A549 (cell line): Measurements from ENCODE around the gene YLPM1. TPM values are rescaled to one million over a fixed set of nuclear protein-coding genes. Genes with fewer than 3 reads are reported as not detected.

Source experiments
- ATAC-seq, 2 experiments: fragments of 200-7000 bp in 1 of 2; fragments of >200 bp in 1 of 2; cut with Nextera tagmentation in 1 of 2; cut with Tn5 transposase in 1 of 2; 3 replicates each; pipeline versions ENCODE4 v1.8.0 to v1.9.1; 2018 to 2020; ENCODE audit warnings: mild to moderate bottlenecking in 1 of 2, moderate library complexity in 1 of 2
- CTCF ChIA-PET: fragments of 300-600 bp; sonication (Branson Sonifier 250); formaldehyde crosslinking; extraction: SDS; loops from one replicate; lab custom pipeline; 2021; ENCODE audit warnings: antibody characterized with exemption, inconsistent platforms; lab: Yijun Ruan, JAX
- POLR2A ChIA-PET: fragments of 350-600 bp; formaldehyde crosslinking; extraction: SDS; loops from one replicate; lab custom pipeline; 2021; ENCODE audit warnings: antibody characterized with exemption, inconsistent platforms; lab: Yijun Ruan, JAX
- DNase-seq, 2 experiments: peaks; one replicate each; pipeline versions ENCODE4 v3.0.0 to v3.0.0-alpha.2; 2011 to 2016; ENCODE audit warnings: low read depth in 1 of 2, low spot score in 1 of 2
- FAIRE-seq: peaks from 2 replicates; lab custom pipeline; 2011; peaks lifted over from hg19 to GRCh38; lab: Jason Lieb, UNC
- H3K27ac ChIP-seq, 2 experiments: fragments of >200 bp; sonication (Bioruptor Twin); formaldehyde crosslinking; 3 replicates each; pipeline ENCODE4 v1.5.1; 2016 to 2017
- H3K4me1 ChIP-seq: fragments of >200 bp; sonication (Bioruptor Twin); formaldehyde crosslinking; 3 replicates; pipeline ENCODE4 v1.6.1; 2016
- H3K4me2 ChIP-seq: fragments of >200 bp; sonication (Bioruptor Twin); formaldehyde crosslinking; 3 replicates; pipeline ENCODE4 v1.6.1; 2016
- H3K4me3 ChIP-seq: fragments of >200 bp; sonication (Bioruptor Twin); formaldehyde crosslinking; 3 replicates; pipeline ENCODE4 v1.5.1; 2016
- H3K9me3 ChIP-seq: fragments of >200 bp; sonication (Bioruptor Twin); formaldehyde crosslinking; 3 replicates; pipeline ENCODE4 v1.6.1; 2016
- BCL3 ChIP-seq: fragments of >200 bp; sonication (Bioruptor Twin); formaldehyde crosslinking; IDR thresholded peaks from 3 replicates; pipeline ENCODE4 v1.6.1; 2016
- BHLHE40 ChIP-seq: IDR thresholded peaks from 2 replicates; pipeline ENCODE4 v1.6.1; 2012; ENCODE audit warnings: low read depth, low read length, inconsistent platforms
- CBX2 ChIP-seq: fragments of 200-600 bp; sonication (generic); IDR thresholded peaks from 2 replicates; pipeline ENCODE4 v1.6.1; 2016; ENCODE audit warnings: low read depth, mild to moderate bottlenecking, borderline replicate concordance
- CEBPB ChIP-seq, 2 experiments: fragments of >200 bp in 1 of 2; sonication (Bioruptor Twin) in 1 of 2; formaldehyde crosslinking in 1 of 2; IDR thresholded peaks; 2 replicates each; pipeline ENCODE4 v1.6.1; 2012 to 2016
- CHD2 ChIP-seq: fragments of 150-350 bp; IDR thresholded peaks from 2 replicates; pipeline ENCODE4 v1.6.1; 2014; ENCODE audit warnings: low read length; ENCODE audit not compliant: partially characterized antibody
- CHD4 ChIP-seq: fragments of 200-600 bp; sonication (generic); IDR thresholded peaks from 2 replicates; pipeline ENCODE4 v1.6.1; 2016; ENCODE audit warnings: antibody characterized with exemption, mild to moderate bottlenecking, borderline replicate concordance
- EHMT2 ChIP-seq: fragments of 200-600 bp; sonication (generic); IDR thresholded peaks from 2 replicates; pipeline ENCODE4 v1.6.1; 2016; ENCODE audit warnings: antibody characterized with exemption, low read depth, mild to moderate bottlenecking, moderate library complexity
- ELK1 ChIP-seq: fragments of 150-350 bp; IDR thresholded peaks from 2 replicates; pipeline ENCODE4 v1.6.1; 2014; ENCODE audit warnings: low read depth, mild to moderate bottlenecking, low read length
- FOXS1 ChIP-seq: fragments of 250-450 bp; sonication (Bioruptor Pico); IDR thresholded peaks from 2 replicates; pipeline ENCODE4 v1.5.0; 2020; ENCODE audit warnings: mild to moderate bottlenecking, moderate library complexity
- GATA3 ChIP-seq: IDR thresholded peaks from 2 replicates; pipeline ENCODE4 v1.6.1; 2012; ENCODE audit warnings: borderline replicate concordance
- HDAC2 ChIP-seq: fragments of 200-600 bp; sonication (generic); IDR thresholded peaks from 2 replicates; pipeline ENCODE4 v1.6.1; 2016
- HES2 ChIP-seq: fragments of >200 bp; sonication (Bioruptor Twin); formaldehyde crosslinking; IDR thresholded peaks from 2 replicates; pipeline ENCODE4 v1.6.1; 2016
- HOXA7 ChIP-seq: fragments of 250-450 bp; sonication (Bioruptor Pico); IDR thresholded peaks from 2 replicates; pipeline ENCODE4 v1.5.0; 2020; ENCODE audit warnings: mild to moderate bottlenecking, moderate library complexity
- HOXB13 ChIP-seq: fragments of 250-450 bp; sonication (Bioruptor Pico); IDR thresholded peaks from 2 replicates; pipeline ENCODE4 v1.5.0; 2020; ENCODE audit warnings: low read depth, mild to moderate bottlenecking, moderate library complexity
- JUNB ChIP-seq: fragments of >200 bp; sonication (Bioruptor Twin); formaldehyde crosslinking; IDR thresholded peaks from 2 replicates; pipeline ENCODE4 v1.6.1; 2016
- KDM5A ChIP-seq: fragments of 200-600 bp; sonication (generic); IDR thresholded peaks from 2 replicates; pipeline ENCODE4 v1.6.1; 2016; ENCODE audit warnings: antibody characterized with exemption, mild to moderate bottlenecking
- MAX ChIP-seq: IDR thresholded peaks from 2 replicates; pipeline ENCODE4 v1.6.1; 2012
- MAZ ChIP-seq: fragments of 150-350 bp; IDR thresholded peaks from 2 replicates; pipeline ENCODE4 v1.6.1; 2014; ENCODE audit warnings: antibody characterized with exemption, low read depth, low read length, borderline replicate concordance
- NFE2L2 ChIP-seq: fragments of 150-350 bp; conservative IDR thresholded peaks from 2 replicates; pipeline ENCODE4 v1.6.1; 2014; ENCODE audit warnings: low read length
- RAD21 ChIP-seq, 2 experiments: fragments of >200 bp in 1 of 2; sonication (Bioruptor Twin) in 1 of 2; formaldehyde crosslinking in 1 of 2; IDR thresholded peaks in 1 of 2; conservative IDR thresholded peaks in 1 of 2; 2 replicates in 1 of 2; 3 replicates in 1 of 2; pipeline ENCODE4 v1.6.1; 2012 to 2018; ENCODE audit warnings: inconsistent platforms in 1 of 2
- RCOR1 ChIP-seq: fragments of 150-350 bp; IDR thresholded peaks from 2 replicates; pipeline ENCODE4 v1.6.1; 2014; ENCODE audit warnings: antibody characterized with exemption, low read length, low read depth
- REST ChIP-seq: fragments of 200-600 bp; sonication (generic); IDR thresholded peaks from 2 replicates; pipeline ENCODE4 v1.6.1; 2016; ENCODE audit warnings: antibody characterized with exemption, mild to moderate bottlenecking, moderate library complexity
- ZFP36 ChIP-seq: fragments of 450-650 bp; IDR thresholded peaks from 2 replicates; pipeline ENCODE4 v1.6.1; 2014; ENCODE audit warnings: borderline replicate concordance; ENCODE audit not compliant: partially characterized antibody
- ZSCAN20 ChIP-seq: fragments of 250-450 bp; sonication (Bioruptor Pico); IDR thresholded peaks from 2 replicates; pipeline ENCODE4 v1.8.0; 2022; ENCODE audit warnings: mild to moderate bottlenecking, moderate library complexity
- WGBS: methylation state at CpG from one replicate; pipeline ENCODE4 v1.1.6; 2017; ENCODE audit errors: missing lambda C conversion rate; 5-methylcytosine and 5-hydroxymethylcytosine counted together
- polyA plus RNA-seq, 4 experiments: library from polyadenylated mRNA; depleted of rRNA in 3 of 4; stranded (reverse); fragments of >200 nt; fragmentation: RNase III in 1 of 4; extraction: RNeasy Plus Mini Kit Qiagen cat#74134 plus additional on column Dnase treatment in 1 of 4; gene quantifications; 2 replicates in 3 of 4; 3 replicates in 1 of 4; pipeline ENCODE4 v1.2.3, GENCODE V29; 2011 to 2017

YLPM1 gene
- polyA plus RNA-seq, 2 of the 4 experiments (the other 2 are of a cell fraction): 20.3 to 37.8 TPM

- ATAC-seq: no peak
- H3K9me3 ChIP-seq: no peaks in the 10 kb centered on the region
- TF ChIP-seq HOXB13 (CRISPR knock-in tag) (no peak), JUNB (no peak), CEBPB (IDR thresholded peaks at IDR 0.05) (no peak), BCL3 (no peak), NFE2L2 (no peak), MAZ (no peak), FOXS1 (CRISPR knock-in tag) (no peak), RCOR1 (no peak), GATA3 (no peak), MAX (no peak), HDAC2 (no peak), CHD4 (no peak)
- TF ChIP-seq, all 56 proteins: peak for 0
- Histone ChIP-seq H3K4me1 (no peaks in the 10 kb centered on the region), H3K4me3 (no peak overlapping the region), H3K27ac (no peak overlapping the region), H3K4me2 (no peak overlapping the region)
- no peak for FAIRE-seq
- no peak for DNase-seq
- CTCF ChIA-PET: interaction anchor here (0.9 to 20.9 kb wide), 18 partner anchors 11 to 302 kb away, joined by 3 to 339 read pairs (median 6); partner anchors contain the start of genes DLST, PROX2 and YLPM1
- WGBS: 45% methylated on average over 3 of the region's 3 CpGs
- POLR2A ChIA-PET: interaction anchor here (2.2 kb wide), 1 partner anchor 43 kb away, joined by 9 read pairs; no protein-coding TSS in a partner anchor
These were observed 98.6 kb downstream of the YLPM1 start for GRCh38 chr14:74861734-74862090.

GRCh38 chr14:74863274-74863673 is 100.2 kb downstream of the YLPM1 start:
- Histone ChIP-seq H3K9me3 (no peaks in the 10 kb centered on the region), H3K4me2 (no peak overlapping the region), H3K4me1 (no peaks in the 10 kb centered on the region), H3K27ac (no peak overlapping the region), H3K4me3 (no peak overlapping the region)
- no peak for FAIRE-seq
- ChIA-PET POLR2A (no interaction called here), CTCF (interaction anchor here (0.9 to 20.9 kb wide), 8 partner anchors 9 to 254 kb away, joined by 3 to 339 read pairs (median 5); partner anchors contain the start of genes DLST and PROX2)
- no peak for ATAC-seq
- DNase-seq: no peak
- TF ChIP-seq CBX2: no peak
- TF ChIP-seq CHD4: no peak
- TF ChIP-seq ZSCAN20 (CRISPR knock-in tag): no peak
- 71% methylated on average over 6 of the region's 9 CpGs for WGBS

GRCh38 chr14:74864198-74864597 is 101.1 kb downstream of the YLPM1 start:
- CTCF ChIA-PET: interaction anchor here (0.5 to 20.9 kb wide), 5 partner anchors 12 to 484 kb away, joined by 3 to 339 read pairs (median 148); partner anchors contain the start of genes DLST and PROX2
- DNase-seq: no peak
- ATAC-seq: no peak
- no peak for TF ChIP-seq HOXA7 (CRISPR knock-in tag)
- no peaks in the 10 kb centered on the region for H3K9me3 ChIP-seq
- no peak overlapping the region for H3K4me2 ChIP-seq
- WGBS: 91% methylated on average over 9 of the region's 9 CpGs
- H3K27ac ChIP-seq: no peak overlapping the region
- POLR2A ChIA-PET: no interaction called here
- H3K4me1 ChIP-seq: no peaks in the 10 kb centered on the region
- no peak for FAIRE-seq
- H3K4me3 ChIP-seq: no peak overlapping the region

- FAIRE-seq: no peak
- no peak overlapping the region for H3K27ac ChIP-seq
- DNase-seq: no peak
- H3K4me3 ChIP-seq: no peak overlapping the region
- ChIA-PET CTCF (interaction anchor here (0.9 to 20.9 kb wide), 4 partner anchors 8 to 223 kb away, joined by 3 to 339 read pairs (median 187); partner anchors contain the start of genes DLST and PROX2), POLR2A (no interaction called here)
- no peak for ATAC-seq
- no peak overlapping the region for H3K4me2 ChIP-seq
- no peaks in the 10 kb centered on the region for H3K4me1 ChIP-seq
- WGBS: 80% methylated on average over 5 of the region's 5 CpGs
- H3K9me3 ChIP-seq: no peaks in the 10 kb centered on the region
- no peak for TF ChIP-seq RAD21 (conservative IDR thresholded peaks at IDR 0.05 in 1 of 2, IDR thresholded peaks at IDR 0.05 in 1 of 2)
- no peak for TF ChIP-seq HES2
- no peak for TF ChIP-seq CHD2
- TF ChIP-seq ELK1: no peak
- no peak for TF ChIP-seq EHMT2
- TF ChIP-seq BHLHE40: no peak
- no peak for TF ChIP-seq KDM5A
- TF ChIP-seq JUNB: no peak
- no peak for TF ChIP-seq HDAC2
- no peak for TF ChIP-seq ZFP36
- no peak for TF ChIP-seq REST
- no peak for TF ChIP-seq ZSCAN20 (CRISPR knock-in tag)
- no peak for TF ChIP-seq GATA3
These were observed 102.0 kb downstream of the YLPM1 start for GRCh38 chr14:74865156-74865555.
